Activated CD8-positive, alpha-beta T cell treated with anti-CD3 and anti-CD28 coated beads for 36 hours (primary cell): ENCODE data around the gene PLEKHG3. TPM values are rescaled to one million over a fixed set of nuclear protein-coding genes. Genes with fewer than 3 reads are reported as not detected.

Experiments used
- ATAC-seq: fragments of 200-7000 bp; cut with Tn5 transposase; one replicate; pipeline ENCODE4 v1.10.0; 2021; ENCODE audit warnings: mild to moderate bottlenecking, moderate library complexity
- CTCF ChIA-PET: fragments of 350-600 bp; sonication (Branson Sonifier 250); formaldehyde crosslinking; loops from one replicate; lab custom pipeline; 2021; ENCODE audit warnings: antibody characterized with exemption; lab: Charles Lee
- POLR2A ChIA-PET: fragments of 350-600 bp; sonication (Branson Sonifier 250); formaldehyde crosslinking; loops from one replicate; lab custom pipeline; 2021; ENCODE audit warnings: antibody characterized with exemption; lab: Charles Lee
- DNase-seq: peaks from one replicate; pipeline ENCODE4 v3.0.0-alpha.2; 2020
- H3K27ac Mint-ChIP-seq: one replicate; pipeline ENCODE4 v1.8.0; 2021; ENCODE audit warnings: mild to moderate bottlenecking, mixed read lengths
- H3K27me3 Mint-ChIP-seq: one replicate; pipeline ENCODE4 v1.8.0; 2021; ENCODE audit warnings: mixed read lengths
- H3K36me3 Mint-ChIP-seq: one replicate; pipeline ENCODE4 v1.8.0; 2021; ENCODE audit warnings: low read depth, mixed read lengths
- H3K4me1 Mint-ChIP-seq: one replicate; pipeline ENCODE4 v1.8.0; 2021; ENCODE audit warnings: low read depth, mixed read lengths
- H3K4me3 Mint-ChIP-seq: one replicate; pipeline ENCODE4 v1.8.0; 2021; ENCODE audit warnings: mild to moderate bottlenecking, moderate library complexity, mixed read lengths
- H3K9me3 Mint-ChIP-seq: one replicate; pipeline ENCODE4 v1.8.0; 2021; ENCODE audit warnings: mixed read lengths
- CTCF ChIP-seq: fragments of 200-600 bp; IDR thresholded peaks from one replicate; pipeline ENCODE4 v1.8.0; 2022; ENCODE audit warnings: antibody characterized with exemption, mild to moderate bottlenecking
- intact Hi-C: fragments of 100-400 bp; cut with micrococcal nuclease; formaldehyde crosslinking; loops from one replicate; pipeline ENCODE4 v1.10.0; 2022
- total RNA-seq, 2 experiments: library from RNA; stranded (reverse); gene quantifications; one replicate each; pipeline ENCODE4 v1.2.3, GENCODE V29; 2021

Gene PLEKHG3
- total RNA-seq, 2 experiments from 2014 or later, result 2.7 to 2.8 TPM

- Mint-ChIP-seq H3K9me3 (no peaks in the 10 kb centered on the region), H3K4me1 (no peaks in the 10 kb centered on the region), H3K27ac (no peak overlapping the region), H3K4me3 (no peak overlapping the region), H3K27me3 (peaks cover 7% of the 10 kb centered on the region), H3K36me3 (no peaks in the 10 kb centered on the region)
- ChIA-PET POLR2A (no interaction called here), CTCF (interaction anchor here (0.8 to 2.1 kb wide), 5 partner anchors 15 to 133 kb away, joined by 3 to 8 read pairs (median 5); no protein-coding TSS in a partner anchor)
- no peak for TF ChIP-seq CTCF
- no peak for ATAC-seq
- no peak for DNase-seq
- intact Hi-C loops, result no loop called here
Measured at GRCh38 chr14:64758691-64759554, 54.7 kb downstream of the PLEKHG3 start.

GRCh38 chr14:64759555-64759938 is 55.3 kb downstream of the PLEKHG3 start:
- TF ChIP-seq CTCF, result no peak
- ChIA-PET CTCF (interaction anchor here (1.7 to 2.1 kb wide), 4 partner anchors 14 to 132 kb away, joined by 5 to 8 read pairs (median 6); no protein-coding TSS in a partner anchor), POLR2A (no interaction called here)
- no peak overlapping the region for H3K27ac Mint-ChIP-seq
- no peaks in the 10 kb centered on the region for H3K36me3 Mint-ChIP-seq
- DNase-seq (no peak), ATAC-seq (no peak)
- intact Hi-C loops, result no loop called here
- no peaks in the 10 kb centered on the region for H3K9me3 Mint-ChIP-seq
- H3K4me3 Mint-ChIP-seq, result no peak overlapping the region
- peaks cover 5% of the 10 kb centered on the region for H3K4me1 Mint-ChIP-seq
- peaks cover 7% of the 10 kb centered on the region for H3K27me3 Mint-ChIP-seq

- Mint-ChIP-seq H3K27ac (no peak overlapping the region), H3K9me3 (no peaks in the 10 kb centered on the region), H3K4me3 (no peak overlapping the region), H3K4me1 (peaks cover 7% of the 10 kb centered on the region), H3K27me3 (peaks cover 7% of the 10 kb centered on the region), H3K36me3 (no peaks in the 10 kb centered on the region)
- CTCF ChIA-PET, result interaction anchor here (1.1 to 2.6 kb wide), 6 partner anchors 13 to 131 kb away, joined by 3 to 27 read pairs (median 6); no protein-coding TSS in a partner anchor
- POLR2A ChIA-PET, result no interaction called here
- intact Hi-C loops, result loop anchor here (5.0 kb wide), 2 partner anchors 88 to 132 kb away; no protein-coding TSS in a partner anchor
- TF ChIP-seq CTCF, result peak; percentile 78
- DNase-seq, result peak; percentile 77
- ATAC-seq, result no peak
Measured at GRCh38 chr14:64760146-64760755, 56.0 kb downstream of the PLEKHG3 start.

GRCh38 chr14:64760916-64761315 is 56.7 kb downstream of the PLEKHG3 start:
- ATAC-seq (no peak), DNase-seq (no peak)
- peaks cover 7% of the 10 kb centered on the region for H3K4me1 Mint-ChIP-seq
- ChIA-PET POLR2A (no interaction called here), CTCF (interaction anchor here (1.0 to 2.6 kb wide), 10 partner anchors 8 to 131 kb away, joined by 3 to 27 read pairs (median 4); no protein-coding TSS in a partner anchor)
- peaks cover 7% of the 10 kb centered on the region for H3K27me3 Mint-ChIP-seq
- TF ChIP-seq CTCF, result no peak
- intact Hi-C loops, result loop anchor here (5.0 kb wide), 2 partner anchors 89 to 131 kb away; no protein-coding TSS in a partner anchor
- no peaks in the 10 kb centered on the region for H3K9me3 Mint-ChIP-seq
- no peaks in the 10 kb centered on the region for H3K36me3 Mint-ChIP-seq
- H3K4me3 Mint-ChIP-seq, result no peak overlapping the region
- no peak overlapping the region for H3K27ac Mint-ChIP-seq
